Measurements from ENCODE around the gene DHX38.
"Not testable (repeated sequence)": the region's sequence is repeated elsewhere in the genome, so short reads cannot be mapped to it uniquely, and the experiment has no call there.

Gene DHX38

DNA sequence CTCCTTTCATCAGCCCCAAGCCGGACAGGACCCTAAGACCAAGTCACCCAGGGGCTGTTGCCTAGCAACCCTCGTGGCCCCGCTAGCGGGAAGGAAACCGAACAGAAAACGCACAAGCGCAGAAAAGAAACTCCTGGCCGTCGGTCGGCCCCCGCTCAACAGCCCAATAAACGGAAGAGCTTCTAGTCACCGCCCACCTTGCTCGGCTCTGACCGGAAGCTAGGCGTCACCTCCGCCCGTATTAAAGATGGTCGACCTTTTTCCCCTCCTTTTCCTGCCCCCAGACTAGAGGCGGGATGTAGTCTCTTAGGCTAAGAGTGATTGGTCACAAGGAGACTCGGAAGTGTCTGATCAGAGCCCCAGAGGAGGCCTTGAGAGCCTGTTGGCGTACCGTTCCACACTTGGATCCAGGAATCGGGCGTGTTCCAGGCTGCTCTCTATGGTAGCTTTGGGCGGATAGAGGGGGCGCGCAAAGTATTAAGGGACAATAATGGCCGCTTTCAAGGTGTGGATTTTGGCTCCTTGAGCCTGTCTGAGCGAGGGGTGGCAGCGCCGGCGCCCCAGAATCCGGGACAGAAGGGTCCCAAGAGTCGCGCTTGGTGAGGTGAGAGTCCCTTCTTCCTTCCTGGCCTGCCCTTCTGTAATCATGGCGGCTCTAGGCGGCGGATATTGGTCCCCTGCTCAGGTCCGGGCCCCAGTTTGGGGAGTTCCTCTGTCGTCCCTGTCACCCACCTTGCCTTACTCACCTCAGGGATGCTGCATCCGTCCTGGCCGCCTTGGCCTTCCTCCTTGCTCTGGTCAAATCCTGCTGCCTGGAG lies at the start of gene DHX38, which contains the start of gene TXNL4B:
DHX38 (plus strand) TSS at position 400 of the 818 bp plus-strand sequence. CDS start 2,311 bp downstream, outside the sequence.
TXNL4B (minus strand) TSS at position 173 of the 818 bp plus-strand sequence. CDS start 2,871 bp downstream, outside the sequence.
- peak; percentile 99 for DNase-seq

DNA sequence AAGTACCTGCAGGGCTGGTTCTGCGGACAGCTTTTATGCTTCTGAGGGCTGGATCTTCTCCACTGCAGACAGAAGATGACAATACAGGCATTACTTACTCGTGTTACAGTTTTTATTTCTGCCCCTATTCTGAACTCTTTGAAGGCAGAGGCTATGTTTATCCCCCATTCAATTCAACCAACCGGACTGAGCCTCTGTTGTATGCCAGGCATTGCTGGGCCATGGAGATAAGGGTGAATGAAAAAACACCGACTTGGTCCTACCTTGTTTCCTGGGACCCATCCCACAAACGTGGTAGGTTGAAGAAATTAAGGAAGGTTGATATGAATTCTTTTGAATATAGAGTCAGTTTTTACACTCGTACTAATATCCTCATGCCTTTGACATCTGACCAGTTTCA lies 49.4 kb upstream of the DHX38 start:
- DNase-seq = no peak

DNA sequence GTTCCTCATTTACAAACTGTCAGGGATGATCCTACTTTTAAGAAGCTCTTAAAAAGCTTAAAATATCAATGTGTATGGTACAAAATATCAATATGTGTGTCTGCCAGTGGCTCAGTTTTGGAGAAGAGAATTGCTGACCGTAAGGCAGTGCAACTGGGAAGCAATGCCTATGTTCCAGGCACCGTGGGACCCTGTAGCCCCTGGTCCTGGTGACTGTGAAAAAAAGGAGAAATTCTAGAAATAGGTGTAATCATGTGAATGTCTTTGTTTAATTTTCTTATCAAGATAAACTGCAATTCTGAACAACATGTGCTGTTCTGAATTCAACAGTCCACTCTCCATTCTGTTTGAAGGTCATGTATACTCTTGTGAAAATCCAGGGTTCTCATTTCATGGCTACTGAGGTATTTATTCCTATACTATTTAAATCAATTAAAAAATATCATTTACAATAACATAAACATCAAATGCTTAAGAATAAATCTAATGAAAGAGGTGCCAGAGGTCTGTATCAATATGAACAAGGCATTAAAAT lies 48.8 kb upstream of the DHX38 start:
- DNase-seq = no peak

DNA sequence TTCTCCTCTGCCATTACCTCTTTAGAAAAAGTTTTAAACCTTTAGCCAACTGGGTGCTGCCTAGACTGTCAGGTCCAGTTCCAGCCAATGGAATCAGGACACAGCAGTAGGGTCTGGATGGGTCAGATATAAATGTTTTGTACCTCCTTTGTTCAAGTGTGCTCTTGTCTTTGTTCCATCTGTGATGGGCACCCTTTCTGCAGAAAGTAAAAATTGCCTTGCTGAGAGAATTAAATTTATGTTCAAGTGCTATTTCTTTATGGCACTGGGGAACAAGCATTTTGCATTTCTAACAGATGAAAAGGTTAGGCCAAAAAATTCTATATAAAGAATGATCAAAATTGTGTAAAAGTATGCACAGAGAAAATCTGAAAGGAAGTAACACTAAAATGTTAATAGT lies 44.5 kb upstream of the DHX38 start:
- no peak for DNase-seq

DNA sequence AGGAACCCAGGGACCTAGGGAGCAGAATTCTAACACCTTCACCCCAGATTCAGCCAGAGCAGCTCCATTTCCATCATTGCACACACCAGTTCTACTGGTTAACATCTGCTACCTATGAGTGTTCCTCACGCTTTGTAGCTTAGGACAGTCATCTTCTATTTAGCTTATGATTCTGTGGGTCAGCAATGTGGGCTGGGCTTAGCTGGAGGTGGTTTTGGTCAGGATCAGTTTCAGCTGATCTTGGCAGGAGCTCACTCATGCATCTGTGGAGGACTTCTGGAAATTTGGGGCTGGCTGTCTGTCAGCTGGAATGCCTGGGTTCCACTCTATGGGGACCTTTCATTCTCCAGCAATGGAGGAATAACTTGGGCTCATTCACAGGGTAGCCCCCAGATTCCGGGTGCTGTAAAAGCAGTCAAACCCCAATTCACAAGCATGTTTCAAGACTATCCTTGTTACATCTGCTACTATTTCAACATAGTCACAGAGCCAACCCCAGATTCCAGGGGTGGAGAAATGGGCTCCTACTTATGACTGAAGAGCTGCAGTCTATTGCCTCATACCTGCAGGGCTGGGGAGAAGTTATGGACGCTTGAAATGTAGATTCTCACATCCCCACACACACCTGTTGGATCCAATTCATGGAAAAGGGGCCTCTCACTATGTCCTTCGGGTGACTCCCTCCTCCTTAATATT lies 42.7 kb upstream of the DHX38 start:
- no peak for DNase-seq

DNA sequence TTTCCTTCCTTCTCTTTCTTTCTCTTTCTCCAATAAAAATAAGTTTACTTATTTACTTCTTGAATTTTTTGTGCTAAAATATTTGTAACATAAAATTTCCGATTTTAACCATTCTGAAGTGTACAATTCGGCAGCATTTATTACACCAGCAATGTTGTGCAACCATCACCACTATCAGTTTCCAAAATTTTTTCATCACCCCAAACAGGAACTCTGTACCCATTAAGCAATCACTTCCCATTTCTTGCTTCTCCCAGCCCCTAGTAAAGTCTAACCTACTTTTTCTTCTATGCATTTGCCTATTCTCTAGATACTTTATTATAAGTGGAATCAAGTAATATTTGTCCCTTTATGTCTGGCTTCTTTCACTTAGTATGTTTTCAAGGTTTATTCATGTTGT lies 41.8 kb upstream of the DHX38 start:
- DNase-seq = peak; percentile 31 to 34

DNA sequence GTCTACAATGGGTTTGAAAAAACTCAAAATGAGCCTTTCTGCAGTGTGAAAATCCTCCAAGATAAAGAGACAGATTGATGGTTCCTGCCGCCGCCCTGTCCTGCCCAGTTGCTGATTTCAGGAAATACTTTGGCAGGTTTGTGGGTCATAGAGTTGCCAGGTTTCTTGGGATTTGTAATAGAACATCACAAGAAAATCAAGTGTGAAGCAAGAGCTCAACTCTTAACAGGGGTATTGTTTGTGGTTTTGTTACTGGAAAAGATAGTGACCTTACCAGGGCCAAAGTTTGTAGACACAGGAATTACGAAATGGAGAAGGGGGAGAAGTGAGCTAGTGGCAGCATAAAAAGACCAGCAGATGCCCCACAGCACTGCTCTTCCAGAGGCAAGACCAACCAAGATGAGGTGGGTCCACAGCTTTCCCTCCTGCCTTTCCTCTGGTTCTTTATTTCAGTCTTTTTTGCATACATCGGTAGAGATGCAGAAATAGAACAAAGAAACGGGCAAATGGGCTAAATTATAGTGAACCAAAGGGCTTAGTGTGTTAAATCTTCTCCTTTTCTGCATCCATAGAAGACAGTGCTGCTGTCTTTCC lies 39.3 kb upstream of the DHX38 start, which contains the start of gene HP:
HP (plus strand) TSS at position 252 of the 594 bp plus-strand sequence; CDS start at position 400, 148 bp downstream.
- DNase-seq = peak in 1 of 2 experiments; percentile 36

DNA sequence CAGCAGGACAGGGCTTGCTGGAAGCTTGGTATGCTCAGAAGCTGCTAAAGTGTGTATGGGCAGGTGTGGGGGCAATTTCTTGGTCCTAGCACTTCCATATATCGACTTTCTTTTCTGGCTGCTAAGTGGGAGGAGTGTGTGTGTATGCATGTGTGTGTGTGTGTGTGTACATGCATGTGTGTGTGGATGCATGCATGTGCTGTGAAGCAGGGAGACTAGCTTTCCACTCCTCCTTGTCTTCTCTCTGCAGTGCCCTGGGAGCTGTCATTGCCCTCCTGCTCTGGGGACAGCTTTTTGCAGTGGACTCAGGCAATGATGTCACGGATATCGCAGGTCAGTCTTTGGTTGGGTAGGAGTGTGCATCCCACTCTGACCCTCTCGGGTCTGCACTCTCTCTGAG lies 37.7 kb upstream of the DHX38 start:
- no peak for DNase-seq

DNA sequence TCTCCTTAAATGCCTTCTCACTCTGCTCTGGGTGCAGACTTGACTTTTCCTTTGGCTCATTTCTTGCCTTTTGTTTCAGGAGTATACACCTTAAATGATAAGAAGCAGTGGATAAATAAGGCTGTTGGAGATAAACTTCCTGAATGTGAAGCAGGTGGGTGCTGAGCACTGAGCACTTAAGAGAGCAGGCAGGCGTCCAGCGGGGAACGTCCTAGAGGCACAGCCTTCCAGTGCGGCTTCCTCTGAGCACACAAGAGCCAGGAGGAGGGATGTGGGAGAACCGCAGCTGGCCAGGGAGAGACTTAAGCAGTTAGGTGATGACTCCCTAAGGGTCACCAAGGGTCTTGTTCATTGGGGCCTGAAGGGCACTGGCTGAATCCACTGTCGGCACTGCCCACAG lies 36.3 kb upstream of the DHX38 start:
- not testable (repeated sequence) for DNase-seq

DNA sequence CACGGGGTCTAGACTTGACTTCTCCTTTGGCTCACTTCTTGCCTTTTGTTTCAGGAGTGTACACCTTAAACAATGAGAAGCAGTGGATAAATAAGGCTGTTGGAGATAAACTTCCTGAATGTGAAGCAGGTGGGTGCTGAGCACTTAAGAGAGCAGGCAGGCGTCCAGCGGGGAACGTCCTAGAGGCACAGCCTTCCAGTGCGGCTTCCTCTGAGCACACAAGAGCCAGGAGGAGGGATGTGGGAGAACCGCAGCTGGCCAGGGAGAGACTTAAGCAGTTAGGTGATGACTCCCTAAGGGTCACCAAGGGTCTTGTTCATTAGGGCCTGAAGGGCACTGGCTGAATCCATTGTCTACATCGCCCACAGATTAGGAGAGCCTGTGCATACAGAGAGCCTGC lies 34.6 kb upstream of the DHX38 start:
- DNase-seq = not testable (repeated sequence)

DNA sequence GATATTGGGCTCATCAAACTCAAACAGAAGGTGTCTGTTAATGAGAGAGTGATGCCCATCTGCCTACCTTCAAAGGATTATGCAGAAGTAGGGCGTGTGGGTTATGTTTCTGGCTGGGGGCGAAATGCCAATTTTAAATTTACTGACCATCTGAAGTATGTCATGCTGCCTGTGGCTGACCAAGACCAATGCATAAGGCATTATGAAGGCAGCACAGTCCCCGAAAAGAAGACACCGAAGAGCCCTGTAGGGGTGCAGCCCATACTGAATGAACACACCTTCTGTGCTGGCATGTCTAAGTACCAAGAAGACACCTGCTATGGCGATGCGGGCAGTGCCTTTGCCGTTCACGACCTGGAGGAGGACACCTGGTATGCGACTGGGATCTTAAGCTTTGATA lies 33.2 kb upstream of the DHX38 start:
- no peak for DNase-seq

DNA sequence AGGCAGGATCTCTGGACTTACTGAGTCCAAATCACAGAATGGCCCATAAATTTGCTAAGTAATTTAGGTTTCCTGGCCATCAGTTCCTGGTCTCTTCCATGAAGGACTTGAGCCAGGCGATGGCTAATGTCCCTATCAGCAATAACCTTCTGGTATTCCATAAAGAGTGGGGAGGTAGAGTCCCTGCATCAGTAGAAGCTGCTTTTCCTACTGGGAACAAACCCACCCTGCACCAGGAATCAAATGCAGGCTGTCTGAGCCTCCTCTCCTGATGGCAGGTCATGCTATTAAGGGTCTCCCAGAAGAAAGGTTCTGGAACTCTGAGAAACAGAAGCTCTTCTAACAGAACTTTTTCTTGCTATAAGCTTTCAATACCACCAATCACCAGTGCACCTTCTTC lies 32.1 kb upstream of the DHX38 start:
- no peak for DNase-seq

DNA sequence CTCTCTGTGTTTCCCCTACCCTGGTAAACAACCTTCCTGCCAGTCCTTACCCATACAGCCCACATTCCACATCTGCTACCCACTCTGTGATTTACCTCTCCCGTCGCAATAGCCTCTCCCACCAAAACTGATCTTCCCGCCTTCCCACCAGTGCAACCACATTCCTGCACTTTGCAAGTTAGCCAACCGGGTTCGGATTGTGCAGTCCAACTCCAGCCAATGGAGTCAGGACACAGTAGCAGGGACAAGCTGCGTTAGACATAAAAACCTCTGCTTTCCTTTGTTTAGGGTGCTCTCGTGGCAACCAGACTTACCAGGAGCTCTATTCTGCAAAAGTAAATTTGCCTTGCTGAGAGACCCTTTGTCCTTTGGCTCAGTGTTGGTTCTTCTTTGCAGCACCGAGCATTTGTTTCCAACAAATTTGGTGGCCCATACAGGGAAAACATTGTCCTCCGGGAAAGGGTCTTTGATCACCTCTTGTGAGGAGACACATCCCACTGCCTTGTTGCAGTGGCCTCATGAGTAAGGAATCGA lies 29.2 kb upstream of the DHX38 start:
- no peak for DNase-seq

DNA sequence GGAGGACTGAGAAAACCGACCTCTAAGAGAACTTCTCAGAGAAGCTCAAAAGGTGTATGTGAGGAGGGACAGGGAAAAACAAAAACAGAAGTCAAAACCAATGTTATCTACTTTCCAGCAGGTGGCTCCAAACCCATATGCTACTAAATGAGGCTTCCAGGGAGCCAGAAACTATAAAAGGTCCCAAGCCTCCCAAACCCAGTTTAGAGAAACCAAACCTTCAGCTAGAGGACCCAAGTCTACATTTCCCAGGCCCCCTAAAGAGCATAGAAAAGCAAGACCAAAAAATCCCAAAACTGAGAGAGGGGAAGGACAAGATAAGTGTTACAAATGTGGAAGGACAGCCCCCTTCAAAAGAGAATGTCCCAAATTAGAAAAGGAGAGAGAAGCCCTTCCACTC lies 26.9 kb upstream of the DHX38 start:
- DNase-seq = peak; percentile 75

DNA sequence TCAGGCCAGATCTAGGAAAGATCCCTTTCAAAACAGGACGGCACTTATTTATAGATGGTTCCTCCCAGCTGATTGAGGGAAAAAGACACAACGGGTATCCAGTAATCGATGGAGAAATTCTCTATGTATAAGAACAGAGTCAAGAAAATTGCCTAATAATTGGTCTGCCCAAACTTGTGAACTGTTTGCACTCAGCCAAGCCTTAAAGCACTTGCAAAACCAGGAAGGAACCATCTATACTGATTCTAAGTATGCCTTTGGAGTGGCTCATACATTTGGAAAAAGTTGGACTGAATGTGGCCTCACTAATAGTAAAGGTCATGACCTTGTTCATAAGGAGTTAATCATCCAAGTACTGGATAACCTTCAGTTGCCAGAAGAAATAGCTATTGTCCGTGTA lies 24.7 kb upstream of the DHX38 start:
- DNase-seq = no peak

DNA sequence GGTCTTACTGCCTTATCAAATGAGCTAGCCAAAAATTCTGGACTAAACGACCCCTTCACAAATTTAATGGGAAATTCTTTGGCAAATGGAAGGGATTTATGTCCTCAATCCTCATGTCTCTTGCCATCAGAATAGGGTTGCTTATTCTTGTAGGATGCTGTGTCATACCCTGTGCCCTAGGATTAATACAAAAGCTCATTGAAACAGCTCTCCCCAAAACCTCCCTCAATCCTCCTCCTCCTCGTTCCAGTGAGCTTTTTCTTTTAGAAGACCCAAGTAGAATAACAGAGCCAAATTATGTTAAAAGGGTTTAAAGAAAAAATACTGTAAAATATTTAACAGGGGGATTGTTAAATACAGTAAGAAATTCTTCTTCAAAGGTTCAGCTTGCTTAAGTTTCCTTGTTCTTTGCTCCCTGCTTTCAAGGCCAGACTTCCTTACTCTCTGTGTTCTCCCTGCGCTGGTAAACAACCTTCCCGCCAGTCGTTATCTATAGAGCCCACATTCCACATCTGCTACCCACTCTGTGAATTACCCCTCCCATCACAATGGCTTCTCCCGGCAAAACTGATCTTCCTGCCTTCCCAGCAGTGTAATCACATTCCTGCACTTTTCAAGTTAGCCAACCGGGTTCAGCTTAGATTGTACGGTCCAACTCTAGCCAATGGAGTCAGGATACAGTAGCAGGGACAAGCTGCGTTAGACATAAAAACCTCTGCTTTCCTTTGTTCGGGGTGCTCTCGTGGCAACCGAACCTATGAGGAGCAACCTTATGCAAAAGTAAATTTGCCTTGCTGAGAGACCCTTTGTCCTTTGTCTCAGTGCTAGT lies 20.9 kb upstream of the DHX38 start:
- no peak for DNase-seq

DNA sequence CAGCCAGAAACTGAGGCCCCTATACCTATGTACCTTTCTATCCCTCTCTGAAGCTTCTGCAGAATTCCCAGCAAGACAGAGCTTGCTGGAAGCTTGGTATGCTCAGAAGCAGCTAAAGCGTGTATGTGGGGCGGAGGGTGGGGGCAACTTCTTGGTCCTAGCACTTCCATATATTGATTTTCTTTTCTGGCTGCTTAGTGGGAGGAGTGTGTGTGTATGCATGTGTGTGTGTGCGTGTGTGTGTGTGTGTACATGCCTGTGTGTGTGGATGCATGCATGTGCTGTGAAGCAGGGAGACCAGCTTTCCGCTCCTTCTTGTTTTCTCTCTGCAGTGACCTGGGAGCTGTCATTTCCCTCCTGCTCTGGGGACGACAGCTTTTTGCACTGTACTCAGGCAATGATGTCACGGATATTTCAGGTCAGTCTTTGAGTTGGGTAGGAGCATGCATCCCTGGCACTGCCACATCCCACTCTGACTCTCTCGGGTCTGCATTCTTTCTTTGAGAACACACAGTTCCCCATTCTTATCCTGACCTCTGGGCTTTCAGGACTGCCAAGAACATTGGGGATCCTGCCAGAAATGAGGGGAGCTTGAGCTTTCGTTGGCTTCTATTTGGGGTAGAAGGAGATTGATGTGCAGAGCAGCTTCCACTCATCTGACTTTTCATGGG lies 20.0 kb upstream of the DHX38 start:
- DNase-seq = no peak

DNA sequence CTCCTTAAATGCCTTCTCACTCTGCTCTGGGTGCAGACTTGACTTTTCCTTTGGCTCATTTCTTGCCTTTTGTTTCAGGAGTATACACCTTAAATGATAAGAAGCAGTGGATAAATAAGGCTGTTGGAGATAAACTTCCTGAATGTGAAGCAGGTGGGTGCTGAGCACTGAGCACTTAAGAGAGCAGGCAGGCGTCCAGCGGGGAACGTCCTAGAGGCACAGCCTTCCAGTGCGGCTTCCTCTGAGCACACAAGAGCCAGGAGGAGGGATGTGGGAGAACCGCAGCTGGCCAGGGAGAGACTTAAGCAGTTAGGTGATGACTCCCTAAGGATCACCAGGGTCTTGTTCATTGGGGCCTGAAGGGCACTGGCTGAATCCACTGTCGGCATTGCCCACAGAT lies 18.6 kb upstream of the DHX38 start:
- not testable (repeated sequence) for DNase-seq

DNA sequence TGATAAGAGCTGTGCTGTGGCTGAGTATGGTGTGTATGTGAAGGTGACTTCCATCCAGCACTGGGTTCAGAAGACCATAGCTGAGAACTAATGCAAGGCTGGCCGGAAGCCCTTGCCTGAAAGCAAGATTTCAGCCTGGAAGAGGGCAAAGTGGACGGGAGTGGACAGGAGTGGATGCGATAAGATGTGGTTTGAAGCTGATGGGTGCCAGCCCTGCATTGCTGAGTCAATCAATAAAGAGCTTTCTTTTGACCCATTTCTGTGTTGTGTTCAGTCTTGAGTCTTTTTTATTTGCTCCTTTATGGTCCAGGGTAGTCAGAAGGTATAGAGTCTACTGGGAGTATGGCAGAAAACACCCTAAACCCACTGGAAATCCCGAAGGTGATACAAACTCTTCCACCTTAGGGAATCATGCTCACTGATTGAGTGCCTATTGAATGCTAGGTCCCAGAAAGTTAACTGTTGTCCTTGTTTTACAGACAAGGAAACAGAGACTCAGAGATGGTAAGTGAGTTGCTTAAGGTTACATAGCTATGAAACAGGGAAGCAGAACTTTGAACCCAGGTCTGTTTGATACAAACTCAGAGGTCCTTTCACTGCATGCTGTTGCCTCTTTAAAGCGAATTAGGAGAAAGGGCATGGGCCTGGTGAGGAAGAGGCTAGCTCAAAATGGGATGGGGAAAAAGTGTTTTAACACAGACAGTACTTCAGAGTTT lies 16.5 kb upstream of the DHX38 start:
- not testable (repeated sequence) for DNase-seq

DNA sequence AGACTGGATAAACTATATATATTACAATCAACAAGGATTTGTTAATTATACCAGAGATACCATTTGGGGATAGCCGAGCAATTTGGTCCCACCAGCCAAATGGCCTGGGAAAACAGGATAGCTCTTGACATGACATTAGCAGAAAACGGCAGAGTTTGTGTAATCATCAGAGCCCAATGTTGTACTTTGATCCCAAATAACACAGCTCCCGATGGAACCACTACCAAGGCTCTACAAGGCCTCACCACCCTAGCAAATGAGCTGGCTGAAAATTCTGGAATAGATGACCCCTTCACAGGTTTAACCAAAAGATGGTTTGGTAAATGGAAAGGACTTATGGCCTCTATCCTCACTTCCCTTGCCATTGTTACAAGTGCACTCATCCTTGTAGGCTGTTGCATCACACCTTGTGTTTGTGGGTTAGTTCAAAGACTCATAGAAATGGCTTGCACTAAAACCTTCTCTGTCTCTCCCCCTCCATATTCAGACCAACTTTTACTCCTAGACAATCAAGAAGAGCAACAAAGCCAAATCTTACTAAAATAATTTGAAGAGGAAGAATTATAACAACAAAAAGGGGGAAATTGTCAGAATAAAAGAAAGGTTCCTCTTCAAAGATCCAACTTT lies 9.8 kb upstream of the DHX38 start:
- no peak for DNase-seq

Data from Kasumi-1 (cell line).